Measurements from ENCODE around the gene SPSB1.

The SPSB1 gene

DNA sequence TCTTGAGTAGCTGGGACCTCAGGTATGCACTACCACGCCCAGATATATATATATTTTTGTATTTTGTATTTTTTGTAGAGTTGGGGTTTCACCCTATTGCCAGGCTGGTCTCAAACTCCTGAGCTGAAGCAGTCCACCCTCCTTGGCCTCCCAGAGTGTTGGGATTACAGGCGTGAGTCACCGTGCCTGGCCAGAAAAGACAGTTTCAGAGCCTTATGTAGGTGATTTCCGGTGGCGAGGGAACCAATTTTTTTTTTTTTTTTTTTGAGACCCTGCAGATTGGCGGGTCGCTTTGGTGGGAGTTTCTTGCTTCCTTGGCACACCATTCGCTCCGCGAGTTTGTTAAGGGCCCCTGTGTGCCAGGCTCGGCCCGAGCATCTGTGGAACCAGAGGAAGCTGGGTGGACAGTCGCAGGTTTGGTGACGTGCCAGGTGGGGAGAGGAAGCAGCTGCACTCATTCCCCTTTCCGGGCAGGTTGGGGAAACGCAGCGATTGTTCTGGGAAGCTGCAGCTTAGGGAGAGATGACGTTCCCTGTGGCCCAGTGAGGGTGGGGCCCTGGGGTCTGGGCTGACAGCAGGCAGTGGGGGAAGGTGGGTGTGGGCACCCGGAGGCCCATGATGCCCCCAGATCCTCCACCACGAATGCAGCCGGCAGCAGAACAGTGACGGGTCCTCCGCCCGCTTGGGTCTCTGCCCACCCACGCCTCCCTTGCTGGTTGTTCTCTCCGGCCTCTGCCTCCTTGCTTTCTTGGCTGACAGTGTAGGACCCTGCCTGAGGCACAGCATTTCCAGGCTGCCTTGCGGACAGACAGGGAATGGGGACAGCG, 25.1 kb downstream of the SPSB1 start:
- ATAC-seq = peak; percentile 50
- TF ChIP-seq TCF4 (CRISPR knock-in tag; IDR thresholded peaks at IDR 0.05; ENCODE audit: borderline replicate concordance) = no peak
- no peak for TF ChIP-seq GLIS3 (CRISPR knock-in tag; IDR thresholded peaks at IDR 0.05)
- TF ChIP-seq, protein P1, sequence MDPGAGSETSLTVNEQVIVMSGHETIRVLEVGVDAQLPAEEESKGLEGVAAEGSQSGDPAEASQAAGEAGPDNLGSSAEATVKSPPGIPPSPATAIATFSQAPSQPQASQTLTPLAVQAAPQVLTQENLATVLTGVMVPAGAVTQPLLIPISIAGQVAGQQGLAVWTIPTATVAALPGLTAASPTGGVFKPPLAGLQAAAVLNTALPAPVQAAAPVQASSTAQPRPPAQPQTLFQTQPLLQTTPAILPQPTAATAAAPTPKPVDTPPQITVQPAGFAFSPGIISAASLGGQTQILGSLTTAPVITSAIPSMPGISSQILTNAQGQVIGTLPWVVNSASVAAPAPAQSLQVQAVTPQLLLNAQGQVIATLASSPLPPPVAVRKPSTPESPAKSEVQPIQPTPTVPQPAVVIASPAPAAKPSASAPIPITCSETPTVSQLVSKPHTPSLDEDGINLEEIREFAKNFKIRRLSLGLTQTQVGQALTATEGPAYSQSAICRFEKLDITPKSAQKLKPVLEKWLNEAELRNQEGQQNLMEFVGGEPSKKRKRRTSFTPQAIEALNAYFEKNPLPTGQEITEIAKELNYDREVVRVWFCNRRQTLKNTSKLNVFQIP (CRISPR knock-in tag; IDR thresholded peaks at IDR 0.05; ENCODE audit: borderline replicate concordance, low read depth) = no peak
- no peak for TF ChIP-seq ESRRG (CRISPR knock-in tag; IDR thresholded peaks at IDR 0.05)
- no peak for TF ChIP-seq TOX (CRISPR knock-in tag; IDR thresholded peaks at IDR 0.05; ENCODE audit: borderline replicate concordance)
- TF ChIP-seq CSDC2 (CRISPR knock-in tag; IDR thresholded peaks at IDR 0.05) = no peak
- TF ChIP-seq ISL1 (CRISPR knock-in tag; IDR thresholded peaks at IDR 0.05) = no peak
- no peak for TF ChIP-seq ZFP30 (CRISPR knock-in tag; IDR thresholded peaks at IDR 0.05)
- TF ChIP-seq ZNF565 (CRISPR knock-in tag; conservative IDR thresholded peaks at IDR 0.05; ENCODE audit: low read depth) = no peak
- no peak for TF ChIP-seq ZNF70 (CRISPR knock-in tag; IDR thresholded peaks at IDR 0.05)
- TF ChIP-seq OSR1 (CRISPR knock-in tag; IDR thresholded peaks at IDR 0.05) = no peak

DNA sequence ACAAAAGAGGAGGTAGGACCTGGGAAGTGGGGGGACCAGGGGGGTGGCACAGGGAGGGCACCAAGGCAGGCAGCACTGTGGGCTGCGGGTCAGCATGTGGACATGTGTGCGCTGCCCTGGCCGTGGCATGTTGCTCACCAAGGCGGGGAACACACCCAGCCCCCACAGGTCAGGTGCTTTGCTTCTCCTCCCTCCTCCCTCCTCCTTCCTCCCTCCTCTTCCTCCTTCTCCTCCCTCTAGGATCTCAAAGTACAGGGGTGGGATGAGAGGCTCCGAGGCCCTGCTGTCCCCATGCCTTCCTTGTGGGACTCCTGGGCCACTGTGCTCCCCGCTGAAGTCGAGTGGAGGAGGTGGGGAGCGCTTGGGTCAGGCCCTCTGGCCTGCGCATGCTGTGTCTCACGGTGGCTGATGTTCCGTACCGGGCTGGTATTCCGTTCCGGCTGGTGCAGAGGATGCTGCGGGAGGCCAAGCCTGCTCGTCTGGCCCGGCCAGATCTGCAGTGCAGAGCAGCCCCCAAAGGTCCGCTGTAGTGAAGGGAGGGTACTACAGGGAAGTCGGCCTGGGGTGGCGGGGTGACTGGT, 26.6 kb downstream of the SPSB1 start:
- no peak for ATAC-seq
- no peak for TF ChIP-seq TOX (CRISPR knock-in tag; IDR thresholded peaks at IDR 0.05; ENCODE audit: borderline replicate concordance)
- no peak for TF ChIP-seq TCF4 (CRISPR knock-in tag; IDR thresholded peaks at IDR 0.05; ENCODE audit: borderline replicate concordance)
- TF ChIP-seq, protein P2, sequence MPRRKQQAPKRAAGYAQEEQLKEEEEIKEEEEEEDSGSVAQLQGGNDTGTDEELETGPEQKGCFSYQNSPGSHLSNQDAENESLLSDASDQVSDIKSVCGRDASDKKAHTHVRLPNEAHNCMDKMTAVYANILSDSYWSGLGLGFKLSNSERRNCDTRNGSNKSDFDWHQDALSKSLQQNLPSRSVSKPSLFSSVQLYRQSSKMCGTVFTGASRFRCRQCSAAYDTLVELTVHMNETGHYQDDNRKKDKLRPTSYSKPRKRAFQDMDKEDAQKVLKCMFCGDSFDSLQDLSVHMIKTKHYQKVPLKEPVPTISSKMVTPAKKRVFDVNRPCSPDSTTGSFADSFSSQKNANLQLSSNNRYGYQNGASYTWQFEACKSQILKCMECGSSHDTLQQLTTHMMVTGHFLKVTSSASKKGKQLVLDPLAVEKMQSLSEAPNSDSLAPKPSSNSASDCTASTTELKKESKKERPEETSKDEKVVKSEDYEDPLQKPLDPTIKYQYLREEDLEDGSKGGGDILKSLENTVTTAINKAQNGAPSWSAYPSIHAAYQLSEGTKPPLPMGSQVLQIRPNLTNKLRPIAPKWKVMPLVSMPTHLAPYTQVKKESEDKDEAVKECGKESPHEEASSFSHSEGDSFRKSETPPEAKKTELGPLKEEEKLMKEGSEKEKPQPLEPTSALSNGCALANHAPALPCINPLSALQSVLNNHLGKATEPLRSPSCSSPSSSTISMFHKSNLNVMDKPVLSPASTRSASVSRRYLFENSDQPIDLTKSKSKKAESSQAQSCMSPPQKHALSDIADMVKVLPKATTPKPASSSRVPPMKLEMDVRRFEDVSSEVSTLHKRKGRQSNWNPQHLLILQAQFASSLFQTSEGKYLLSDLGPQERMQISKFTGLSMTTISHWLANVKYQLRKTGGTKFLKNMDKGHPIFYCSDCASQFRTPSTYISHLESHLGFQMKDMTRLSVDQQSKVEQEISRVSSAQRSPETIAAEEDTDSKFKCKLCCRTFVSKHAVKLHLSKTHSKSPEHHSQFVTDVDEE (CRISPR knock-in tag; IDR thresholded peaks at IDR 0.05) = no peak
- no peak for TF ChIP-seq ZNF565 (CRISPR knock-in tag; conservative IDR thresholded peaks at IDR 0.05; ENCODE audit: low read depth)
- TF ChIP-seq ZNF8 (CRISPR knock-in tag; IDR thresholded peaks at IDR 0.05) = no peak
- no peak for TF ChIP-seq RARB (CRISPR knock-in tag; IDR thresholded peaks at IDR 0.05)
- TF ChIP-seq ESRRG (CRISPR knock-in tag; IDR thresholded peaks at IDR 0.05) = no peak
- TF ChIP-seq ISL1 (CRISPR knock-in tag; IDR thresholded peaks at IDR 0.05) = no peak
- TF ChIP-seq ZNF70 (CRISPR knock-in tag; IDR thresholded peaks at IDR 0.05) = no peak
- TF ChIP-seq, protein P1 (CRISPR knock-in tag; IDR thresholded peaks at IDR 0.05; ENCODE audit: borderline replicate concordance, low read depth) = no peak
- no peak for TF ChIP-seq OSR1 (CRISPR knock-in tag; IDR thresholded peaks at IDR 0.05)
- TF ChIP-seq ARNTL (CRISPR knock-in tag; IDR thresholded peaks at IDR 0.05; ENCODE audit: borderline replicate concordance, low read depth) = no peak
- TF ChIP-seq, protein P3, sequence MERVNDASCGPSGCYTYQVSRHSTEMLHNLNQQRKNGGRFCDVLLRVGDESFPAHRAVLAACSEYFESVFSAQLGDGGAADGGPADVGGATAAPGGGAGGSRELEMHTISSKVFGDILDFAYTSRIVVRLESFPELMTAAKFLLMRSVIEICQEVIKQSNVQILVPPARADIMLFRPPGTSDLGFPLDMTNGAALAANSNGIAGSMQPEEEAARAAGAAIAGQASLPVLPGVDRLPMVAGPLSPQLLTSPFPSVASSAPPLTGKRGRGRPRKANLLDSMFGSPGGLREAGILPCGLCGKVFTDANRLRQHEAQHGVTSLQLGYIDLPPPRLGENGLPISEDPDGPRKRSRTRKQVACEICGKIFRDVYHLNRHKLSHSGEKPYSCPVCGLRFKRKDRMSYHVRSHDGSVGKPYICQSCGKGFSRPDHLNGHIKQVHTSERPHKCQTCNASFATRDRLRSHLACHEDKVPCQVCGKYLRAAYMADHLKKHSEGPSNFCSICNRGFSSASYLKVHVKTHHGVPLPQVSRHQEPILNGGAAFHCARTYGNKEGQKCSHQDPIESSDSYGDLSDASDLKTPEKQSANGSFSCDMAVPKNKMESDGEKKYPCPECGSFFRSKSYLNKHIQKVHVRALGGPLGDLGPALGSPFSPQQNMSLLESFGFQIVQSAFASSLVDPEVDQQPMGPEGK (CRISPR knock-in tag; IDR thresholded peaks at IDR 0.05; ENCODE audit: borderline replicate concordance) = no peak
- TF ChIP-seq, protein P4, sequence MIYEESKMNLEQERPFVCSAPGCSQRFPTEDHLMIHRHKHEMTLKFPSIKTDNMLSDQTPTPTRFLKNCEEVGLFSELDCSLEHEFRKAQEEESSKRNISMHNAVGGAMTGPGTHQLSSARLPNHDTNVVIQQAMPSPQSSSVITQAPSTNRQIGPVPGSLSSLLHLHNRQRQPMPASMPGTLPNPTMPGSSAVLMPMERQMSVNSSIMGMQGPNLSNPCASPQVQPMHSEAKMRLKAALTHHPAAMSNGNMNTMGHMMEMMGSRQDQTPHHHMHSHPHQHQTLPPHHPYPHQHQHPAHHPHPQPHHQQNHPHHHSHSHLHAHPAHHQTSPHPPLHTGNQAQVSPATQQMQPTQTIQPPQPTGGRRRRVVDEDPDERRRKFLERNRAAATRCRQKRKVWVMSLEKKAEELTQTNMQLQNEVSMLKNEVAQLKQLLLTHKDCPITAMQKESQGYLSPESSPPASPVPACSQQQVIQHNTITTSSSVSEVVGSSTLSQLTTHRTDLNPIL (CRISPR knock-in tag; IDR thresholded peaks at IDR 0.05; ENCODE audit: low read depth) = no peak
- no peak for TF ChIP-seq CSDC2 (CRISPR knock-in tag; IDR thresholded peaks at IDR 0.05)
- no peak for TF ChIP-seq ZFP3 (CRISPR knock-in tag; IDR thresholded peaks at IDR 0.05)
- no peak for TF ChIP-seq BACH2 (CRISPR knock-in tag; IDR thresholded peaks at IDR 0.05; ENCODE audit: borderline replicate concordance)
